ENCODE results near the gene CEACAM19.

Gene CEACAM19

GRCh38 chr19:44636439-44637389, 34.6 kb upstream of the CEACAM19 start:
- no peak for DNase-seq
- in situ Hi-C loops (cut with HindIII; ENCODE audit: low pct_ligation_motif_present, low sequenced_read_pairs) = no loop called here
- TF ChIP-seq CTCF (IDR thresholded peaks at IDR 0.05; ENCODE audit: low read depth, low read length, missing control alignments) = no peak
- Histone ChIP-seq H3K27ac (no peak overlapping the region), H3K27me3 (replicated peaks) (no peaks in the 10 kb centered on the region), H3K4me3 (ENCODE audit: low read depth, low read length) (no peak overlapping the region), H3K36me3 (replicated peaks) (no peaks in the 10 kb centered on the region)

- no peaks in the 10 kb centered on the region for H3K36me3 ChIP-seq (replicated peaks)
- no peaks in the 10 kb centered on the region for H3K27me3 ChIP-seq (replicated peaks)
- no peak overlapping the region for H3K4me3 ChIP-seq (ENCODE audit: low read depth, low read length)
- no peak for TF ChIP-seq CTCF (IDR thresholded peaks at IDR 0.05; ENCODE audit: low read depth, low read length, missing control alignments)
- in situ Hi-C loops (cut with HindIII; ENCODE audit: low pct_ligation_motif_present, low sequenced_read_pairs) = no loop called here
- no peak for DNase-seq
- no peak overlapping the region for H3K27ac ChIP-seq
Measured at GRCh38 chr19:44637390-44637764, 33.9 kb upstream of the CEACAM19 start.

- DNase-seq = no peak
- in situ Hi-C loops (cut with HindIII; ENCODE audit: low pct_ligation_motif_present, low sequenced_read_pairs) = no loop called here
- Histone ChIP-seq H3K27me3 (replicated peaks) (no peaks in the 10 kb centered on the region), H3K27ac (no peak overlapping the region), H3K36me3 (replicated peaks) (no peaks in the 10 kb centered on the region), H3K4me3 (ENCODE audit: low read depth, low read length) (no peak overlapping the region)
- no peak for TF ChIP-seq CTCF (IDR thresholded peaks at IDR 0.05; ENCODE audit: low read depth, low read length, missing control alignments)
Measured at GRCh38 chr19:44640518-44640917, 30.8 kb upstream of the CEACAM19 start.

- Histone ChIP-seq H3K4me3 (ENCODE audit: low read depth, low read length) (no peak overlapping the region), H3K36me3 (replicated peaks) (peaks cover 3% of the 10 kb centered on the region), H3K27ac (no peak overlapping the region), H3K27me3 (replicated peaks) (no peaks in the 10 kb centered on the region)
- in situ Hi-C loops (cut with HindIII; ENCODE audit: low pct_ligation_motif_present, low sequenced_read_pairs) = no loop called here
- DNase-seq = no peak
- TF ChIP-seq CTCF (IDR thresholded peaks at IDR 0.05; ENCODE audit: low read depth, low read length, missing control alignments) = no peak
Measured at GRCh38 chr19:44641501-44642265, 29.6 kb upstream of the CEACAM19 start.

GRCh38 chr19:44642377-44642776, 28.9 kb upstream of the CEACAM19 start:
- TF ChIP-seq CTCF (IDR thresholded peaks at IDR 0.05; ENCODE audit: low read depth, low read length, missing control alignments) = no peak
- Histone ChIP-seq H3K4me3 (ENCODE audit: low read depth, low read length) (no peak overlapping the region), H3K27me3 (replicated peaks) (no peaks in the 10 kb centered on the region), H3K36me3 (replicated peaks) (peaks cover 7% of the 10 kb centered on the region), H3K27ac (no peak overlapping the region)
- in situ Hi-C loops (cut with HindIII; ENCODE audit: low pct_ligation_motif_present, low sequenced_read_pairs) = no loop called here
- no peak for DNase-seq

Data from brain microvascular endothelial cell (primary cell).